ENCODE measurements around the gene RAMACL.

The RAMACL gene

DNA sequence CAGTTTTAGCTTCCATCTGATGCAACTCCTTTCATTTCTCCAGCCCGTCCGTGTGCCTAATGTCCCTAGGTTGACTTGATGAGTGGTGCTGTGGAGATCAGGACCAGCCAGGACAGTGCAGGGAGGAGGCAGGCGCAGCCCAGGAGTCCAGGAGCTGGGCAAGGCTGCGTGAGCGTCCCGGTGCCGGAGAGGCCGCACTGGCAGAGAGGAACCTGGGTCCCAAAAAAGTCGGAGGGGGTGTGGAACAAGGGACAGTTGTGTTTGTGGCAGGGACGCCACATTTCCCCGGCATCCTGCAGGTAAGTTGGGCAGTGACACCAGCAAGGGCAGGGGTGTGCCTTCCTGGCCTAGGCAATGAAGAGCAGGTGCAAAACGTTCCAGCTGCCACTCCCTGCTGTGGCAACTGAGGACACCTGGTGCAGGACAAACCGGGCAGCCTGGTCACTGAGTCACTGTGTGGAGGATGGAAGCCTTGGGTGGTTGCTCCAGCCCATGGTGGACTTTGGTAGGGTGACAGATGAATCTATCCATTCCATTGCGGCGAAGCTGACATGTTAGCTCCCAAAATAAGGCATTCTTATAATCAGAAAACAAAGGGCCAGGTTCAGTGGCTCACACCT, 53.2 kb downstream of the RAMACL start:
- no peak for DNase-seq (ENCODE audit: low read depth in 2 of 2, low spot score in 1 of 2)
